NT2/D1 (cell line): Measurements from ENCODE around the gene NCDN.

Experiments used
- DNase-seq: peaks from one replicate; pipeline ENCODE4 v3.0.0-alpha.2; 2011; ENCODE audit warnings: low read depth, low spot score
- H3K27me3 ChIP-seq: 2 replicates; pipeline ENCODE4 v1.6.0; 2011; ENCODE audit warnings: mild to moderate bottlenecking; ENCODE audit not compliant: insufficient read length, insufficient read depth
- H3K36me3 ChIP-seq: 2 replicates; pipeline ENCODE4 v1.6.1; 2011; ENCODE audit warnings: mild to moderate bottlenecking, low read length, mixed read lengths; ENCODE audit not compliant: insufficient read depth, insufficient read length
- H3K4me1 ChIP-seq: 2 replicates; pipeline ENCODE4 v1.5.1; 2011; ENCODE audit not compliant: insufficient read depth, insufficient read length
- H3K4me3 ChIP-seq: 2 replicates; pipeline ENCODE4 v1.5.1; 2011; ENCODE audit warnings: low read depth; ENCODE audit not compliant: insufficient read length
- H3K9ac ChIP-seq: 2 replicates; pipeline ENCODE4 v1.6.0; 2011; ENCODE audit warnings: low read depth; ENCODE audit not compliant: insufficient read length
- H3K9me3 ChIP-seq: 2 replicates; pipeline ENCODE4 v1.5.1; 2011; ENCODE audit warnings: mild to moderate bottlenecking, low read length; ENCODE audit not compliant: insufficient read depth
- SUZ12 ChIP-seq: IDR thresholded peaks from 2 replicates; pipeline ENCODE4 v1.6.1; 2011; ENCODE audit not compliant: insufficient read length, insufficient read depth; ENCODE audit errors: extremely low read depth
- YY1 ChIP-seq: IDR thresholded peaks from 2 replicates; pipeline ENCODE4 v1.6.1; 2011; ENCODE audit not compliant: insufficient read length, insufficient read depth
- ZNF274 ChIP-seq: IDR thresholded peaks from 2 replicates; pipeline ENCODE4 v1.6.1; 2011; ENCODE audit warnings: mild to moderate bottlenecking, low read depth, low read length

Gene NCDN

DNA sequence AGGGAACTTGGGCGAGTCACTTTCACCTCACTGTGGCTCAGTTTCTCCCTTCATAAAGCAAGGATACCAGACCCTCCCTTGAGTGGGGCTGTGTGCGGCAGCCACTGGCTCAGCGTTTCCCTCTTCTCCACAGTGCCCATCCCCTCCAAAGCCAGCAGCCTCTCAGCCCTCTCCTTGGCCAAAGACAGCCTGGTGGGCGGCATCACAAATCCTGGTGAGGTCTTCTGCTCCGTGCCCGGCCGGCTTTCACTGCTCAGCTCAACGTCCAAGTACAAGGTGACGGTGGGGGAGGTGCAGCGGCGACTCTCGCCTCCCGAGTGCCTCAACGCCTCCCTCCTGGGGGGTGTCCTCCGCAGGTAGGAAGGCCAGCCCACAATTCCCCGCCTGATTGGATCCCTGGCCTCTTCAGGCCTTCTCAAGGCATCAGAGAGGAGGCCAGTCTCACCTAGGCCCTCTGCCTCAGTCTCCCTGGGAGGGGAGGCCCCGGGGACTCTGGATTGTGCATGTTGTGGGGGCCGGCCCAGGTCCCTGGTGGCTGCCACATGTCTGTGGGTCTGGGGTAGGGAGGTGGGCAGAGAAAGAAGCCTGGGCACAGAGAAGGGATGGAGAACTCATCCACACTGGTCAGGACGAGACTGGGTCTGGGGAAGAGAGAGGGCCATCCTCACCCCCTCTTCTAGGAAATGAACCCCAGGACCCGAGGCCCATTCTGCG lies 30.8 kb downstream of the NCDN start:
- Histone ChIP-seq H3K4me1 (no peaks in the 10 kb centered on the region), H3K4me3 (no peak overlapping the region), H3K36me3 (peaks cover 10% of the 10 kb centered on the region), H3K9ac (no peak overlapping the region), H3K27me3 (no peaks in the 10 kb centered on the region), H3K9me3 (no peaks in the 10 kb centered on the region)
- no peak for DNase-seq
- no peak for TF ChIP-seq ZNF274
- no peak for TF ChIP-seq YY1
- TF ChIP-seq SUZ12, result no peak

DNA sequence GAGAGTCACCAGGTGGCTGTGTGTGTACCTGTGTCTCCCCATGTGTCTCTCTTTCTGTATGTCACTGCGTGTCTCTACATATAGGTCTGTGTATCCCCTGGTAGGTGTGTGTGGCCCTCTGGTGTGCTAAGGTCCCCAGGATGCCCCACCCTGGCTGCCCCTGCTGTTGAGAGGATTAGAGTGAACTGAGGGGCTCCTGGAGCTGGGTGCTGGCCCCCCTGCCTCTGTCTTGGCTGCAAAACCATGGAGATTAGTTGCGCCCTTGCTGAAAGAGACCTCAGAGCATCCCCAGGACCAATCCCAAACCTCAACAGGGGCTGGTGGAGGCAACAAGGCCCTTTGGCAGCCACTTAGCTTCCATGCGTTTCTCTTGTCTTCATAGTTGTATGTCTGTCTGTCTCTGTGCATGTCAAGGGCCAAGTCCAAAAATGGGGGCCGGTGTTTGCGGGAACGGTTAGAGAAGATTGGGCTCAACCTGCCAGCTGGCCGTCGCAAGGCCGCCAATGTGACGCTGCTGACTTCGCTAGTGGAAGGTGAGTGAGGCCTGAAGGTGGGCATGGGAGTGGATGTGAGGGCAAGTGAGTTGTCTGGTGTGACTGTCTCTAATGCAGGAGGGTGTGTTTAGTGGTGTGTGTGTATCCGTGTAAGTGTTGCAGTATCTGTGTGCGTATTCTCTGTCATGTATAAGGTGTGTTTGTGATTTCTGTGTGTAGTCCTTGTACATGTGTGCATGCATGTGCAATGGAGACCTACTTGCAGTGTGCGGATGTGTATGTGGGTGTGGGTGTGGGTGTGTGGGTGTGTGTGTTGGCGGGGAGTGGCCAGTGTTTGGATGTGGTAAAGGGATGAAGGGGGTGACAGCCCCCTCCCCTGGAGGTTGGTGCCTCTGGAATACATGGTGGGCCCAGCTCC lies 32.2 kb downstream of the NCDN start:
- no peak for TF ChIP-seq SUZ12
- no peak for TF ChIP-seq YY1
- TF ChIP-seq ZNF274, result no peak

DNA sequence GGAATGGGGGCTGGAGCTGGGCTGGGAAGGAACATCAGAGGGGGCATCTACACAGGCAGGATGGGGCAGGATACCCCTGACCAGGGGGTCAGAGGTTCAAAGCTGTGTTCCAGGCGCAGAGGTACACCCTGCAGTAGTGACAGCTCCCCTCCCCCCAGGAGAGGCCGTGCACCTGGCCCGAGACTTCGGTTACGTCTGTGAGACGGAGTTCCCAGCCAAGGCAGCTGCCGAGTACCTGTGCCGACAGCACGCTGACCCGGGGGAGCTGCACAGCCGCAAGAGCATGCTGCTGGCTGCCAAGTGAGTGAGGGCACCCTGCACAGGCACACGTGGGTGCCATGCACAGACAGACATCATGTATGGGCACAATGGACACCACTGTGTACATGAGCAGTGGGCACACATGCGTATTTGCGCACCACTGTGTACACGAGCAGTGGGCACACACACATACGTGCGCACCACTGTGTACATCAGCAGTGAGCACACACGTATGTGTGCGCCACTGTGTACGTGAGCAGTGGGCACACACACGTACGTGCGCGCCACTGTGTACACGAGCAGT lies 33.0 kb downstream of the NCDN start:
- no peaks in the 10 kb centered on the region for H3K27me3 ChIP-seq
- H3K4me3 ChIP-seq, result no peak overlapping the region
- no peaks in the 10 kb centered on the region for H3K4me1 ChIP-seq
- no peak overlapping the region for H3K9ac ChIP-seq
- H3K36me3 ChIP-seq, result peaks cover 12% of the 10 kb centered on the region
- no peak for DNase-seq
- TF ChIP-seq SUZ12, result no peak
- no peaks in the 10 kb centered on the region for H3K9me3 ChIP-seq

More for the DNA sequence above, 32.2 kb downstream of the NCDN start:
- no peak overlapping the region for H3K4me3 ChIP-seq
- H3K36me3 ChIP-seq, result peaks cover 10% of the 10 kb centered on the region
- H3K4me1 ChIP-seq, result no peaks in the 10 kb centered on the region
- no peaks in the 10 kb centered on the region for H3K27me3 ChIP-seq
- DNase-seq, result no peak
- no peak overlapping the region for H3K9ac ChIP-seq
- no peaks in the 10 kb centered on the region for H3K9me3 ChIP-seq

DNA sequence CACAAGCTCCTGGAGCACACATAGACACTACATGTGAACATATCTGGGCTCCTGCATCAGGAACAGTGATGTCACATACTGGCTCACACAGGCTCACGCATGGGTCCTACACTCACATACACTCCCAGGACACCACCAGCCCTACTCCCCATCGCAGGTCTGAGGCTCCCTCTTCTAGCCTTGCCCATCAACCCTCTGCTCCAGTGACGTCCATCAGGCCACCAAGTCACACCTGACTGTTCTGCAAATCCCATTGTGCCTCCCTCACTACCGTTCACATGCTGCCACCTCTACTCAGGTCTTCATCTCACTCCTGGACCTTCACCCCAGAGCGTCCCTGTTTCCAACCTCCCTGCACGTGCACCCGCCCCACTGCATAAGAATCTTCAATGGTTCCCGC lies 33.6 kb downstream of the NCDN start:
- no peak for DNase-seq
- Histone ChIP-seq H3K4me3 (no peak overlapping the region), H3K4me1 (no peaks in the 10 kb centered on the region), H3K27me3 (no peaks in the 10 kb centered on the region), H3K9ac (no peak overlapping the region), H3K36me3 (peaks cover 17% of the 10 kb centered on the region), H3K9me3 (no peaks in the 10 kb centered on the region)
- TF ChIP-seq SUZ12 (no peak), ZNF274 (no peak)

DNA sequence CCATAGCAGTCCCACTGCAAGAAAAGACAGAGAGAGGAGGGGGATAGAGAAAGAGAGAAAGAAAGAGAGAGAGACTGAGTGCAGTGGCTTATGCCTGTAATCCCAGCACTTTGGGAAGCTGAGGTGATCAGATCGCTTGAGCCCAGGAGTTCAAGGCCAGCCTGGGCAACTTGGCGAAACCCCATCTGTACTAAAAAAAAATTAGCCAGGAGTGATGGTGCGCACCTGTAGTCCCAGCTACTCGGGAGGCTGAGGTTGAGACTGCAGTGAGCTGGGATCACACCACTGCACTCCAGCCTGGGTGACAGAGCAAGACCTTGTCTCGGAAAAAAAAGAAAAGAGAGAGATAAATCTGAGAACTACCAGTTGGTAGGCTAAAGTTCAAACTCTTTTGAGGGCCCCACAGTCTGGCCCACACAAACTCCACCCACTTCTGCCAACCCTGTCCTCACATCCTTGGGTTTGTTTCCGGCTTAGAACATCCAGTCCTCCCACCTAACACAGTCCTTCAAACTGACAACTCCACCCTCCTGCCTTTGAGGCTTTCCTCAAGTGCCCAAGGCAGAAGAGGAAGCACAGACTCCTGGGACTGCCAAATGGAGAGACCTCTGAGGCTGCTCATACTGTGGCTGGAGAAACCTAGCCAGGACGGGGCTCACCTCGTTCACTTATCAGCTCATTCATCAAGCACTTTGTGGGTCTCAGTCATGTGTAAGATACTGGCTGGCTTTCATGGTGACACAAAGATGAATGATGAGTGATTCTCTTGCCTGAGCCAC lies 35.6 kb downstream of the NCDN start:
- no peaks in the 10 kb centered on the region for H3K9me3 ChIP-seq
- H3K4me3 ChIP-seq, result no peak overlapping the region
- H3K9ac ChIP-seq, result no peak overlapping the region
- peaks cover 30% of the 10 kb centered on the region for H3K36me3 ChIP-seq
- DNase-seq, result no peak
- no peaks in the 10 kb centered on the region for H3K27me3 ChIP-seq
- H3K4me1 ChIP-seq, result no peaks in the 10 kb centered on the region
- TF ChIP-seq SUZ12 (no peak), YY1 (no peak), ZNF274 (no peak)

DNA sequence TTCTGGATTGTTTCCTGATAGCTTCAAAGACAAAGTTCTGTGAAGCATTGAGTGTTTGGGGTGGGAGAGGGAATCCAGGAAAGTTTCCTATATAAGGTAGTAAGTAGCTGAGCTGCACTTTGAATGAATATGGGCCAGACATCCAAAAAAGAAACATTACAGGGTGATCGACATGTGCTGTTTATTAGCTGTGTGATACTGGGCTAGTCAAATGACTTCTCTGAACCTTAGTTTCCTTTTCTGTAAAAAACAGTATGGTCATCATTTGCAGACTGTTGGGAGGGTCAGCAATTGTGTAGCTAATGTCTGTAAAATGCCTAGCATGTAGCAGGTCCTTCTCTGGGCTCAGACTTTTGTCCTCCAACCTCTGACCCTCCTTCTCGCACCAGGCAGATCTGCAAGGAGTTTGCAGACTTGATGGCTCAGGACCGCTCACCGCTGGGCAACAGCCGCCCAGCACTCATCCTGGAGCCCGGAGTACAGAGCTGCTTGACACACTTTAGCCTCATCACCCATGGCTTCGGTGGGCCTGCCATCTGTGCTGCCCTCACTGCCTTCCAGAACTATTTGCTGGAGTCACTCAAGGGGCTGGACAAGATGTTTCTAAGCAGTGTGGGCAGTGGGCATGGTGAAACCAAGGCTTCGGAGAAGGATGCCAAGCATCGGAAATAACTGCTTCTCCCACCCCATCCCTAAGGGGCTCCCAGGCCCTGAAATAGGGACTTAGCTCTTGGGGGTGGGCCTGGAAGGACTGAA lies 36.6 kb downstream of the NCDN start:
- TF ChIP-seq SUZ12 (no peak), YY1 (no peak), ZNF274 (no peak)
- DNase-seq, result no peak
- H3K36me3 ChIP-seq, result peaks cover 35% of the 10 kb centered on the region
- no peaks in the 10 kb centered on the region for H3K27me3 ChIP-seq
- H3K9ac ChIP-seq, result no peak overlapping the region
- no peak overlapping the region for H3K4me3 ChIP-seq
- H3K9me3 ChIP-seq, result no peaks in the 10 kb centered on the region
- H3K4me1 ChIP-seq, result no peaks in the 10 kb centered on the region
